GM20000 (cell line): ENCODE data around the gene STAG3.
"Not testable (repeated sequence)": the region's sequence is repeated elsewhere in the genome, so short reads cannot be mapped to it uniquely, and the experiment has no call there.

Experiments
- DNase-seq: peaks from one replicate; pipeline ENCODE4 v3.0.0; 2012; ENCODE audit warnings: low spot score
- CTCF ChIP-seq: IDR thresholded peaks from 2 replicates; pipeline ENCODE4 v1.5.1; 2012; ENCODE audit warnings: mild to moderate bottlenecking, control low read depth; ENCODE audit errors: extremely low read depth, missing control alignments

Gene STAG3

GRCh38 chr7:100177045-100178001 is at the start of gene STAG3, which contains the start of gene GPC2:
Gene STAG3, plus strand, starts transcription at chr7:100177918. Its CDS starts 2,639 bp downstream, at chr7:100180557.
Gene GPC2, minus strand, starts transcription at chr7:100177381. Its CDS starts 182 bp downstream, at chr7:100177199.
- TF ChIP-seq CTCF: no peak
- peak; percentile 97 for DNase-seq

DNA sequence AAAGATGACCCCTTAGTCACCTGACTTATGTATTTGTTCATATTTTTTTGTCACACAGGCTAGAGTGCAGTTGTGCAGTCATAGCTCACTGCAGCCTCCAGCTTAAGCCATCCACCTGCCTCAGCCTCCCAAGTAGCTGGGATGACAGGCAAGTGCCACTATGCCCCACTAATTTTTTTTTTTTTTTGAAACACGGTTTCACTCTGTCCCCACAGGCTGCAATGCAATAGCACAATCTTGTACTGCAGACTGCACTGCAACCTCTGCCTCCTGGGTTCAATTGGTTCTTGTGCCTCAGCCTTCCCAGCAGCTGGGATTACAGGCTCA is 49.1 kb upstream of the STAG3 start:
- no peak for TF ChIP-seq CTCF
- no peak for DNase-seq

GRCh38 chr7:100130220-100130607 is 47.5 kb upstream of the STAG3 start:
- not testable (repeated sequence) for DNase-seq

- peak; percentile 80 for DNase-seq
- TF ChIP-seq CTCF: peak; percentile 93
These were observed 46.9 kb upstream of the STAG3 start for GRCh38 chr7:100130608-100131453.

GRCh38 chr7:100132126-100132525 is 45.6 kb upstream of the STAG3 start:
- no peak for DNase-seq
- TF ChIP-seq CTCF: no peak

DNA sequence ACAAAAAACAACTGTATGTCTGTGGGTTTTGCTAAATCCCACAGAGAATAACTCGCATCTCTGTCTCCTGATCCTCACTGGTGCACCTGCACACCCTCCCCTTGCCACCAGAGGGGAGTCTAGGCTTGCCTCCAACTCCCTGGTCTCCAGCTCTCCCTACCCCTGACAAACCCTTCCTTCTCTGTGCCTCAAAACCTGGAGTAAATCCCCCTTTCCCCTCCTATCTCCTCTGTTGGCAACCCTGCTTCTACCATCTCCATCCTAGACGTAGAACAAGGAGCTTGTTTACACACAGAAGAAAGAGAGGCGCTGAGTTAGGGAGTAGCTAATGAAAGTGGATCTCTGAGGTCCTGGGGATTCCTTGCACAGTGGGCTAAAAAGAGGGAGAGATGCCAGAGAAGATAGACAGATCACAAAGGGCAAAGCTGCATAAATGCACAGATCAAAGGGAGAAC is 45.0 kb upstream of the STAG3 start:
- peak; percentile 78 for DNase-seq
- peak; percentile 92 for TF ChIP-seq CTCF

DNA sequence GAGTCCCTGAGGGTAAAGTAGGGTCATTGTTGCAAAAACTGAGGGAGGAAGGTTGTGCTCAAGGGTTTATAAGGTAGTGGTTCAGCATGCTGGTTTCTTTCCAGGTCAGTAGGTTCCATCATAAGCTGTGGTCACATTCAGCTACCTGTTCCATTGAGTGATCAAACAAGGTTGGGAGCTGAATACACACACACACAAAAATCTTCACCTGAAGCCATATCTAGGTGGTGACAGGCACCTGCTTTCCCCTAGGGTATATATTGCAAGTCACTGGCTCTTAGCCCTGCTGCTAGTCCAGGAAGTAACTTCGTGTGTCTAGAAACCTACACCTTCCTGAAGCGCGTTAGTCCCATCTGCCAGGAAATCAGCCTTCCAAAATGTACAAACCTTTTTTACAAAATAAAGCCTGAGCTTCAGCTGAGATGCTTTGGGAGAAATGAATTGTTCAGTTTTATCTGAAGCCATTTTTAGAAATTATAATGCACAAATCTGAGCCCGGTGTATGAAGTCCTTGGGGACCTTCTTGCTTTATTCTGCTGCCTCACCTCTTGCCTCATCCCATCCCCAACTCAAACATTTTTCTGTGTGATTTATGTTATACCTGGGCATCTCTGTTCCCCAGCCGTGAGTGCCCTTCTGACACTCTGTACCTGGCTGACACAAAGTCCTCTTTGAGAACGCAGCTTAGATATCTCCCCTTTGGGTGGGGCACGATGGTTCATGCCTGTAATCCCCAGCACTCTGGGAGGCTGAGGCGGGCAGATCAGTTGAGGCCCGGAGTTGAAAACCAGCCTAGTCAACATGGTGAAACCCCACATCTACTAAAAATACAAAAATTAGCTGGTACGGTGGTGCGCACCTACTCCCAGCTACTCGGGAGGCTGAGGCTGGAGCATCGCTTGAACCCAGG is 39.6 kb upstream of the STAG3 start:
- TF ChIP-seq CTCF: no peak
- DNase-seq: no peak
